ENCODE data around the gene MPP4.

The MPP4 gene

GRCh38 chr2:201669865-201670264, 28.6 kb downstream of the MPP4 start:
- no peak for DNase-seq

- DNase-seq = no peak
Measured at GRCh38 chr2:201668402-201668910, 30.0 kb downstream of the MPP4 start.

GRCh38 chr2:201664334-201664733, 34.1 kb downstream of the MPP4 start:
- DNase-seq = no peak

- no peak for DNase-seq
Measured at GRCh38 chr2:201661366-201661765, 37.1 kb downstream of the MPP4 start.

- no peak for DNase-seq
Measured at GRCh38 chr2:201660293-201660895, 38.0 kb downstream of the MPP4 start.

GRCh38 chr2:201656740-201657139, 41.7 kb downstream of the MPP4 start:
- DNase-seq = no peak

- DNase-seq = no peak
Measured at GRCh38 chr2:201656102-201656501, 42.3 kb downstream of the MPP4 start.

GRCh38 chr2:201654616-201655384, 43.6 kb downstream of the MPP4 start:
- no peak for DNase-seq

- no peak for DNase-seq
Measured at GRCh38 chr2:201653221-201653620, 45.2 kb downstream of the MPP4 start.

- no peak for DNase-seq
Measured at GRCh38 chr2:201649442-201649841, 49.0 kb downstream of the MPP4 start.

- DNase-seq = no peak
Measured at GRCh38 chr2:201647431-201647830, 51.0 kb downstream of the MPP4 start.

- no peak for DNase-seq
Measured at GRCh38 chr2:201644001-201644400, 54.4 kb downstream of the MPP4 start.

GRCh38 chr2:201643216-201643890, 55.1 kb downstream of the MPP4 start, which contains the start of gene TMEM237:
TSS of gene TMEM237 (minus strand) at chr2:201643503. CDS start at chr2:201643400, 103 bp downstream.
- peak; percentile 39 to 55 for DNase-seq

GRCh38 chr2:201642579-201643215, 55.7 kb downstream of the MPP4 start:
- DNase-seq = peak; percentile 73 to 77

- DNase-seq = no peak
Measured at GRCh38 chr2:201642086-201642578, 56.3 kb downstream of the MPP4 start.

- DNase-seq = no peak
Measured at GRCh38 chr2:201639205-201639604, 59.2 kb downstream of the MPP4 start.

- no peak for DNase-seq
Measured at GRCh38 chr2:201638326-201638725, 60.1 kb downstream of the MPP4 start.

- DNase-seq = no peak
Measured at GRCh38 chr2:201633661-201634249, 64.7 kb downstream of the MPP4 start.

GRCh38 chr2:201631041-201631440, 67.4 kb downstream of the MPP4 start:
- DNase-seq = no peak

GRCh38 chr2:201630577-201630976, 67.9 kb downstream of the MPP4 start:
- DNase-seq = no peak

GRCh38 chr2:201628545-201628944, 69.9 kb downstream of the MPP4 start:
- no peak for DNase-seq

GRCh38 chr2:201622306-201622970, 76.0 kb downstream of the MPP4 start:
- DNase-seq = no peak

Measured in hippocampal formation (tissue), 2 donors.